Measurements from ENCODE around the gene MALSU1.

DNA sequence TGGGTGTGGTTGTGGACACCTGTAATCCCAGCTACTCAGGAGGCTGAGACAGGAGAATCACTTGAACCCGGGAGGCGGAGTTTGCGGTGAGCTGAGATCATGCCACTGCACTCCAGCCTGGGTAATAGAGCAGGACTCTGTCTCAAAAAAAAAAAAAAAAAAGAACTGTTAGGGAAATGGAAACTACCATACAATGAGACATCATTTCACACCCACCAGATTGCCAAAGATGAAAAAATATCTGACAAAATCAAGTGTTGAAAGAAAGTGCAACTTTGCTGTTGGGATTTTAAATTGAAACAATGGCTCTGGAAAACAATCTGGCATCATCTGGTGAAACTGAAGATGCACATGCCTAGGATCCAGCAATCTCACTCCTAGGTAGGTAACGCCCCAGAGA lies 16.1 kb upstream of the MALSU1 start:
- TF ChIP-seq, protein P1, sequence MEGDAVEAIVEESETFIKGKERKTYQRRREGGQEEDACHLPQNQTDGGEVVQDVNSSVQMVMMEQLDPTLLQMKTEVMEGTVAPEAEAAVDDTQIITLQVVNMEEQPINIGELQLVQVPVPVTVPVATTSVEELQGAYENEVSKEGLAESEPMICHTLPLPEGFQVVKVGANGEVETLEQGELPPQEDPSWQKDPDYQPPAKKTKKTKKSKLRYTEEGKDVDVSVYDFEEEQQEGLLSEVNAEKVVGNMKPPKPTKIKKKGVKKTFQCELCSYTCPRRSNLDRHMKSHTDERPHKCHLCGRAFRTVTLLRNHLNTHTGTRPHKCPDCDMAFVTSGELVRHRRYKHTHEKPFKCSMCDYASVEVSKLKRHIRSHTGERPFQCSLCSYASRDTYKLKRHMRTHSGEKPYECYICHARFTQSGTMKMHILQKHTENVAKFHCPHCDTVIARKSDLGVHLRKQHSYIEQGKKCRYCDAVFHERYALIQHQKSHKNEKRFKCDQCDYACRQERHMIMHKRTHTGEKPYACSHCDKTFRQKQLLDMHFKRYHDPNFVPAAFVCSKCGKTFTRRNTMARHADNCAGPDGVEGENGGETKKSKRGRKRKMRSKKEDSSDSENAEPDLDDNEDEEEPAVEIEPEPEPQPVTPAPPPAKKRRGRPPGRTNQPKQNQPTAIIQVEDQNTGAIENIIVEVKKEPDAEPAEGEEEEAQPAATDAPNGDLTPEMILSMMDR (IDR thresholded peaks at IDR 0.05), result no peak
- no peak for TF ChIP-seq POLR2A (IDR thresholded peaks at IDR 0.05)
